A673 (cell line): ENCODE data around the gene ZMYM4. TPM values are rescaled to one million over a fixed set of nuclear protein-coding genes. Genes with fewer than 3 reads are reported as not detected.

Experiments used
- BruUV-seq: library from RNA; stranded (reverse); fragments of 400-500 nt; replicated peaks from 2 replicates; lab custom pipeline; 2021; lab: Mats Ljungman, UMichigan
- CTCF ChIA-PET: fragments of 300-600 bp; sonication (Branson Sonifier 250); formaldehyde crosslinking; loops from one replicate; lab custom pipeline; 2022; ENCODE audit warnings: antibody characterized with exemption; lab: Charles Lee
- POLR2A ChIA-PET: fragments of 300-600 bp; sonication (Branson Sonifier 250); formaldehyde crosslinking; loops from one replicate; lab custom pipeline; 2022; ENCODE audit warnings: antibody characterized with exemption; ENCODE audit not compliant: low non-redundant PET; lab: Charles Lee
- DNase-seq: peaks from one replicate; pipeline ENCODE4 v3.0.0-alpha.2; 2015; ENCODE audit warnings: low spot score
- H3K27ac ChIP-seq: fragments of 200-600 bp; sonication (generic); 2 replicates; pipeline ENCODE4 v1.5.1; 2016; ENCODE audit warnings: mixed run types, low read depth, mild to moderate bottlenecking, mixed read lengths, antibody characterized with exemption, low read length; ENCODE audit not compliant: poor library complexity, severe bottlenecking
- H3K27me3 ChIP-seq: fragments of 200-600 bp; sonication (generic); replicated peaks from 2 replicates; pipeline ENCODE4 v1.6.1; 2017; ENCODE audit warnings: mixed run types, low read depth, mild to moderate bottlenecking, mixed read lengths, antibody characterized with exemption, low read length; ENCODE audit not compliant: insufficient read depth, poor library complexity
- H3K36me3 ChIP-seq: fragments of 200-600 bp; sonication (generic); 2 replicates; pipeline ENCODE4 v1.6.1; 2016; ENCODE audit warnings: mixed run types, mild to moderate bottlenecking, mixed read lengths, antibody characterized with exemption, low read length; ENCODE audit not compliant: insufficient read depth, poor library complexity, severe bottlenecking
- H3K4me1 ChIP-seq: fragments of 200-600 bp; sonication (generic); 2 replicates; pipeline ENCODE4 v1.6.1; 2017; ENCODE audit warnings: mixed run types, mild to moderate bottlenecking, mixed read lengths, antibody characterized with exemption, low read length; ENCODE audit not compliant: insufficient read depth, poor library complexity, severe bottlenecking
- H3K4me3 ChIP-seq: fragments of 200-600 bp; sonication (generic); 2 replicates; pipeline ENCODE4 v1.5.1; 2016; ENCODE audit warnings: low read depth, mixed run types, mild to moderate bottlenecking, mixed read lengths, low read length; ENCODE audit not compliant: poor library complexity, severe bottlenecking
- H3K9me3 ChIP-seq: fragments of 200-600 bp; sonication (generic); 2 replicates; pipeline ENCODE4 v1.6.1; 2016; ENCODE audit warnings: mixed run types, low read depth, mild to moderate bottlenecking, mixed read lengths, antibody characterized with exemption, low read length; ENCODE audit not compliant: poor library complexity, severe bottlenecking
- CTCF ChIP-seq: fragments of 300-800, 200-600 bp; sonication (generic); conservative IDR thresholded peaks from 2 replicates; pipeline ENCODE4 v1.5.1; 2017; ENCODE audit warnings: low read depth, mild to moderate bottlenecking, antibody characterized with exemption, low read length, moderate library complexity, mixed read lengths
- EZH2 ChIP-seq: fragments of 200-600 bp; sonication (generic); IDR thresholded peaks from 2 replicates; pipeline ENCODE4 v1.6.1; 2017; ENCODE audit warnings: borderline replicate concordance, low read depth, mild to moderate bottlenecking, mixed read lengths, antibody characterized with exemption, low read length; ENCODE audit not compliant: poor library complexity, severe bottlenecking
- intact Hi-C: fragments of 100-400 bp; cut with micrococcal nuclease; formaldehyde crosslinking; loops from one replicate; pipeline ENCODE4 v1.10.0; 2022; ENCODE audit not compliant: unreplicated experiment
- total RNA-seq: library from RNA; stranded (reverse); gene quantifications from 2 replicates; pipeline ENCODE4 v1.2.3, GENCODE V29; 2021

The ZMYM4 gene
- total RNA-seq, 1 experiment from 2014 or later = 83.5 TPM

GRCh38 chr1:35466120-35466519, 197.6 kb downstream of the ZMYM4 start:
- no TSS peak for BruUV-seq
- no peak for TF ChIP-seq EZH2
- no peak for TF ChIP-seq CTCF
- no peaks in the 10 kb centered on the region for H3K27me3 ChIP-seq
- H3K4me3 ChIP-seq = no peak overlapping the region
- peaks cover 15% of the 10 kb centered on the region for H3K36me3 ChIP-seq
- no peak for DNase-seq
- no peaks in the 10 kb centered on the region for H3K4me1 ChIP-seq
- H3K9me3 ChIP-seq = no peaks in the 10 kb centered on the region
- no peak overlapping the region for H3K27ac ChIP-seq
- CTCF ChIA-PET = no interaction called here
- POLR2A ChIA-PET = no interaction called here
- intact Hi-C loops = no loop called here

GRCh38 chr1:35470977-35471613, 202.6 kb downstream of the ZMYM4 start:
- POLR2A ChIA-PET = no interaction called here
- TF ChIP-seq CTCF (no peak), EZH2 (no peak)

More at GRCh38 chr1:35470977-35471613, 202.6 kb downstream of the ZMYM4 start:
- H3K27ac ChIP-seq = no peak overlapping the region
- CTCF ChIA-PET = no interaction called here
- intact Hi-C loops = no loop called here
- no peaks in the 10 kb centered on the region for H3K4me1 ChIP-seq
- DNase-seq = no peak
- no peaks in the 10 kb centered on the region for H3K9me3 ChIP-seq
- BruUV-seq = no TSS peak
- H3K36me3 ChIP-seq = peaks cover 6% of the 10 kb centered on the region
- H3K4me3 ChIP-seq = no peak overlapping the region
- H3K27me3 ChIP-seq = no peaks in the 10 kb centered on the region

Other genes starting within 250 kb of the ZMYM4 start
- gene ZMYM6, start 236.8 kb upstream of the ZMYM4 start, total RNA-seq = 18.9 and 19.3 TPM in 2 replicates
- 32.2 and 36.1 TPM in 2 replicates for gene ZMYM1, start 189.3 kb upstream of the ZMYM4 start, total RNA-seq
- gene SFPQ, start 75.6 kb upstream of the ZMYM4 start, total RNA-seq = 649 and 691 TPM in 2 replicates